Measurements from ENCODE around the gene GRIA1.

GRIA1 gene

DNA sequence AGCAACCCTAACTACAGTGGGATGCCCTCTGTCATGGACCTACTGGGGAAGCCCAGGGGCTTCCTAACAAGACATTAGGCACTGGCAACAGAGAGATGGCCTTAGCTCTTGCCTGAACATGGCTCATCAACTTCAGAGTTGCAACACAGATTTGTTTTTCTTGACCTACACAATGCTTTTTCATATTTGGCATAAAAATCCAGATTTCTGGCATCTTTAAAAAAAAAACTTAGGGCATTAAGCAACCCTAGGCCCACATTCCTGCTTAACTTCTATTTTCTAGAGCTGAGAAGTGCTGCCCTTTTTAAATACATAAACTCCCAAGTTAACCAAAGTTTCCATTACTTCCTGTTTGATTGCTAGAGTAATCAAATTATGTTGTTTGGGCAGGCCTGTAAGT lies 8.0 kb downstream of the GRIA1 start:
- DNase-seq (ENCODE audit: low spot score): no peak

DNA sequence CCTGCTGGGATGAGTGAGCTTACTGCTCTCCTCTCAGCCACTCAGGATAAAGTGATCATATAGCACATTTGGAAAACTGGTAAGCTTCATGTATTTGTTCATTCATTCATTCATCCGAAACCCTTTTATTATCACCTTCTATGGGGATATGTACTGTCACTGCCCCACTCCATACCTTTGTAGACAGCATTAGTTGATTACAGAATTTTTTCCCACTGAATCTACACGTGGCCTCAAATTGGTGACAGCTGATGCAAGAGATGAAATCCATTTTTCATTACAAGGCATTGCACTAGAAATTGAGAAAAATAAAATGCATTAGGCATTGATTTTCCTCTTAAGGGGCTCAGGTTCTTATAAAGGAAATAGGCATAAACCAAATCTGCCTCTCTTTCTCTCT lies 9.7 kb downstream of the GRIA1 start:
- no peak for DNase-seq (ENCODE audit: low spot score)

DNA sequence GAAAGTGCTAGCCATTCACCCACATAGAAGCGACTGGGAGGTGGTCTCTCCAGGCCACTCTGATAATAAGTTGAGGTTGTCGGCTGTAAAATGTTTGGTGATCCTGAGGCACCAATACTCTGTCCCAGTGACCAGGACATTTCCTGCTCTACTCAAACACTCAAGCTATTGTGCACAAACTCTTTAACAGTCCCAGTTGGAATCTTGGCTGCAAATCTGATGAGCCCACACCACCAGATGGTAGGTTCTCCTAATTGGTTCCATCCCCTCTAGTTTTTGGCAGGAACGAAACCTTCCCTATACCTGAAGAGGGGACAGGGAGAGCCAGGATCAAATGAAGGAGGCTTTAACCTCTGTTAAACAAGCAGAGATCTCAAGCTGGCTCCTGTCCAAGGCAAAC lies 14.3 kb downstream of the GRIA1 start:
- DNase-seq (ENCODE audit: low spot score): no peak

DNA sequence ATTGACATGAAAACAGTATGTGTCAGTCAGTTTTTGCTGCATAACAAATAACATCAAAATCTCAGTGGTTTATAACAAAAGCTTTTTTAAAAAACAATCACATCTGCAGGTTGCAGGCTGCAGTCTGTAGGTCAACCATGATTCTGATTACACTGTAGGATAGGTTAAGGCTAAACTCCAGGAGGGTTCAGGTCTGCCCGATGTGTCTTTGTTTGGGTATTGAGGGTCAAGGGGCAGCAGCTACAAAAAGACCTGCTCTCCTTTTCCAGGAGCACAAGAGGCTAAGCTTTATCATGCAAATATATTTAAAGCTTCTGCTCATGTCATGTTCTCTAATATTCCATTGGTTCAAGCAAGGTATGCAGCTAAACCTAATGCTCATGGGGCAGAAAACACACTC lies 18.2 kb downstream of the GRIA1 start:
- DNase-seq (ENCODE audit: low spot score): no peak

DNA sequence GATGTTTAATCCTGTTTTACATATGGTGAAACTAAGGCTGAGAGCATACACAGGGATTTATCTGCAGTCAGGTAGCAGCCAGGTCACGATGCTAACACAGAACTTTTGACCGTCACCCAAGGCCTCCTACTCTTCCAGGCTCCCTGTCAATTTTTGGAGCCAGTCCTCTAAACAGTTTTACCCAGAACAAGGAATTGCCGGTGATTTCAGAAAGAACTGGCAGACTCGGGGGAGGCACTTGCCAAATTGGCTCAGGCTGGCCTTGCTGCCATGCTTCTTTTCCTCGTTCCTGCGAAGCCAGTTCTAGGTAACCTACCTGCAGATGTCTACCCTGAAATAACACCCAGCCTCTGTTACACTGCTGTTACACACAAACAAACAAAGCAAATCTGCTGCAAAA lies 21.2 kb downstream of the GRIA1 start:
- DNase-seq (ENCODE audit: low spot score): no peak

DNA sequence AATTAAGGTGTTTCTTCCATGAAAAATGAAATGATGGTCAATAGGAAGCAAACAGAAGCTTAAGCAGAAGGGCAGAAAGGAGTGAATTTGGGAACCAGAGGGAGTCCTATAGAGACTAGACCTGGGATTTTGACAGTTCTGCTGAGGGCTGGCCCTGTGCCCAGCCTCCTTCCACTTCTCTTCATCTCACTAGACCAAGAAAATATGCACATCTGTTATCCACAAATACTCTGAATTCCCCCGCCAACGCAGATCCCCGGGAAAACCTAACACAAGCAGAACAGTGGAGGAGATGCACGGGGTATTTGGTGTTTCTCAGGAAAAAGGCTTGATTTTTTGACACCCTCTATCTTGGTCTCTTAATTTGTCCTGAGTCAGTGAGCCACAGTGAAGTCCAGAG lies 22.7 kb downstream of the GRIA1 start:
- DNase-seq (ENCODE audit: low spot score): no peak

DNA sequence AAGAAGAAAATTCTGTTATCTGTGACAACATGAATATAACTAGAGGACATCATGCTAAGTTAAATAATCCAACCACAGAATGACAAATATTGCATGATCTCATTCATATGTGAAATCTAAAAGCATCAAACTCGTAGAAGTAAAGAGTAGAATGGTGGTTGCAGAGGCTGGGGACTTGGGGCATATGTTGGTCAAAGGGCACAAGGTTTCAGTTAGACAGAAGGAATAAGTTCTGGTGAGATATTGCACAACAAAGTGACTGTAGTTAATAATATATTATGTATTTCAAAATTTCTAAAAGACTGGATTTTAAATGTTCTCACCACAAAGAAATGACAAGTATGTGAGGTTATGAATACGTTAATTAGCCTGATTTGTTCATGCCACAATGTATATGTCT lies 24.8 kb downstream of the GRIA1 start:
- DNase-seq (ENCODE audit: low spot score): no peak

DNA sequence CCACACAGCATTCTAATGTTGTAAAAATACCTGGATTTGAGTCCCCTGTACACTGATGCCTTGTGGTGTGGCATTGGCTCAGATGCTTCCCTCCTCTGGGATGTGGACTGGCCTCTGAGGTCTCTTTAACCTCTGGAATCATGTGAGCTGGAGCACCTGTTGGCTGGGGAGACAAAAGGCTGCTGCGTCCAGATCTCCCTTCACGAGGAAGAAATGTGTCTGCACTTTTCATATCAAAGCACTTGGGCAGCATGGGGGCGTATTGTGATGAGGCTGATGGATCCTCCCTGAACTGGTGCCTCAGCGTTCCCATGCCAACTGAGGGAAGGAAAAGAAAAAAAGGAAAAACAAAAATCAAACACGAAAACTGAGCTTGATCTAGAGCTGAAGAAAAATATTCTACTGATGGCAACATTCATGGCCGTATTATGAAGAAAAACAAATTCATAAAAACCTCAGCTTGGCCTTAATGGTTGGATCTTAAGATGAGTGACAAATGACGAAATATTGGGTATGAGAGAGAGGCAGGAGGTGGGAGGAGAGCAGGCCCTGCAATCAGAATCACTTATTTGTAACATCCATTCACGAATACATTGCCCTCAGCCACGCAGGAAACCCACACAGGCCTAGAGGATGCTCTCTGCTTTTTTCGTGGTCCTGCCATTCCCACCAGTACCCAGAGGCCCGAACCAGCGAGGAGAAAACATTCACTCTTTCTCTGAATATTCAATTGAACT lies 26.2 kb downstream of the GRIA1 start:
- DNase-seq (ENCODE audit: low spot score): no peak

DNA sequence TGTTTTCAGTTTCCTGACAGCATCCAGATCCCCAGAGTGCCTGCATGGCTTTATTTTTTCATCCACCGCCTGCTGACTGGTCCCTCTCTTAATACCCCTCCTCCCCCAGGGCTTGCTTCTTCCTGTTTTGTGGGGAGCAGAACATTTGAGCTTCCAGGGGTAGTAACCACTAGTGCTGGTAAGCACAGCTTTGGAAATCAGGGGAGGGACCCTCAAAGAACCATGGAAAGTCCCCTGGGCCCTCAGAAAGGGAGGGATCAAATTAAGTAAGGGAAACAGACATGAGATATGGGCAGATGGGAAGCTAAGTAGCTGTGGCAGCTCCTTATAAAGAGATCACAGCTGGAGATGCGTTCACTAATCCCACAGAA lies 26.8 kb downstream of the GRIA1 start:
- DNase-seq (ENCODE audit: low spot score): no peak

DNA sequence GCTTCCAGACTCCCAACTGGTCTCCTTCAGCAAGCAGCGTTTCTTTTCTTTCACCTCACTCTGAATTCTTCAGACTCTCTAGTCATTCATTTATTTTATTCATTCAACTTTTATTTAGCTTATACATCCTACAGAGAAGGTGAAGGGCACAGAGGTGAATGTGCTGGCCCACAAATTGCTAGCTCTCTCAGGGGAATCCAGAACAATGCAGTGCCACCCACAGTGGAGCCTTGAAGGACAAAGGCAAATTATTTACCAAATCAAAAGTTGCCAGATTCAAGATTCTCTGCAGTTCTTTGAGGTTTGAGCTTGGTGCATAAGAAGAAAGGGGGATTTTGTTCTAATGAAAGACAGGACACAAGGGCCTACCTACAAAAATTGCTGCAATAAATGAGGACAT lies 29.7 kb downstream of the GRIA1 start:
- no peak for DNase-seq (ENCODE audit: low spot score)

DNA sequence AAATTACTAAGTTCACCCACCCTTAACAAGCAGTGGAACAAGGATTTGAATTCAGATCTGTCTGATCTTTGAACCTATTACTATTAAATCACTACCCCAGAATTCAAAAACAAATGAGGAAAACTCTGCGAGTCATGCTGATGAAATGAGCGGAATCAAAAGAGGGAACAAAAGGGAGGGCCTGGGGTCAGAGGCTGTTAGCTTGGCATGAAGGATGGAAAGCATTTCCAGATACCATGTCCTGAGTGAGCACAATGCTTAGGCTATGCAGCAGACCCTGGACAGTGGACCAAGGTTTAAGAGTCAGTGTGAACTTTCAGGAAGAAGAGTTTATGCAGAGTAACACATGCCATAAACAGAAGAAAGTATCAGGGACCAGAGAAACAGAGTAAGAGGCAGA lies 30.5 kb downstream of the GRIA1 start:
- no peak for DNase-seq (ENCODE audit: low spot score)

DNA sequence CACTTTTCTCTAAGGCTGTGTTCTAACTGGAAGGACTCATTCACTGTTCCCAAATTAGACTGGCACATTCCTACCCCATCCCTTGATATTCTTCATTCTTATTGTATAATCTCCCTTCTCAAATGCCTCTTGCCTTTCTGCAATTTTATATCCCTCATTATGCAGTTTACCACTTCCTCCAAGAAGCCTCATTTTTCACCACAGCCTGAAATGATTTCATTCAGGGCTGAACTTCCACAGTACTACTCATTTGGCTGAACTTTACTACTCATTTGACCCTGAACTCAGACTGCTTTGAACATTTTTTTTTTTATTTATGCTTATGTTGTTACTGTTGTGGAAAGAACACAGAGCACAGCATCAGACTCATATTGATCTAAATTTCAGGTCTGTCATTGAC lies 32.7 kb downstream of the GRIA1 start:
- DNase-seq (ENCODE audit: low spot score): no peak

DNA sequence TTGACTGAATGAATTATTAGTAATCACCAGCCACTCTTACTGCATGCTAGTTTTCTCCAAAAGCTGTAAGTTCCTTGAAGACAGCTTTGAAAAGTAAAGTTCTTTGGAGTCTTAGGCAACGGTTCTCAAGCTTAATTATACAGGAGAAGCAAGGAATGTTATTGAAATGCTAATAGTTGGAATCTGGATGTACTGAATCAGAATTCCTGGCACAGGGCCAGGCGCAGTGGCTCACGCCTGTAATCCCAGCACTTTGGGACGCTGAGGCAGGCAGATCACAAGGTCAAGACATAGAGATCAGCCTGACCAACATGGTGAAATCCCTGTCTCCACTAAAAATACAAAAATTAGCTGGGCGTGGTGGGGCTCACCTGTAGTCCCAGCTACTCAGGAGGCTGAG lies 33.4 kb downstream of the GRIA1 start:
- no peak for DNase-seq (ENCODE audit: low spot score)

DNA sequence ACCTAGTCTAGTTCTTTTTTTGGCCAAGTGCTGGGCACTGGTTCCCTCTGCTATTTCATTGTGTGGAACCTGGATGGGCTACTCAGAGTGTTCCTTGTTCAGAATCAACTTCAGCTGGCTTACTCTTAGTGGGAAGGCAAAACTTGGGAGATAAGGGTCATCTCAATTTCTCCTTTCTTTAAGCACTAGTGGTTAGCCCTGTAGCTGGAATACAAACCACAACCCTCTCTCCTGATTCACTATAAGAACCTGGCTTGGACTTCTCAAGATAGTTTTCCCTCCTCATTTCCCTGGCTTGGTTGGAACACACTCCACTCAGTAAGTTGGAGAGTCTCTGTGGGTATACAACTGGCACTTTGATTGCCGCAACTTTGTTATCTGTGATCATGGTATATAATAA lies 35.1 kb downstream of the GRIA1 start:
- no peak for DNase-seq (ENCODE audit: low spot score)

DNA sequence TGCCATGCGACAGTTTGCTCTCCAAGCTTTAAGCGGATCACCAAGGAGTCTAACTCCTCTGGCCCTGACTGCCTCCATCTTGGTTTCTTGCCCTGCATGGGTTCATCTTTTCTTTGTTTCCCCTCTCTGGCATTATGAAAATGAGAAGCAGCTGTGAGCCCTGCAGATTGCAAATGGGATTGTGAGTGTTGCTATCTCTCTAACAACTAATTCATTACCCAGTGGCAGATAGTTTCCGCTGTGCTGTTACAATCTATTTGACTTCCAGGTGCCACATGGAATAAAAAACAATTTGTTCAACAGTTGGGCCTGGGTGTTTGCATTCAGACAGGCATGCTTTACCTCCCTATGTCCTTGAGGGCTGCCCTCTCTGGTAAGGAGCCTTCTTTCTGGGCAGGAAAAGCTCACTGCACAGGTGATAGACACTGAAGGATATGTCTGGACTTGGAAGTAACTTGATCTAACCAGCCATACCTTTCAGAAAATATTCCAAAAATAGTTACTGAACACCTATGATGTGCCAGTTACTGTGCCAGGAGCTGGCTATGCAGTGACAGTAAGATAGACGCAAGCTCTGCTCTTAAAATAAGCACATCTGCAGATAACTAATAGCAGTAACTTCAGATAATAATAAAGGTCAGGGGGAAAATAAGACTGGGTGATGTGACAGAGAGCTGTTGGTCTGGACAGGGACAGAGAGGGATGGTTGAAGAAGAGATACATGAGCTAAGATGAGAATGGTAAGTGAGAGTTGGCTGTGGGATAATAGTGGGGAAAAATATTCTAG lies 40.1 kb downstream of the GRIA1 start:
- no peak for DNase-seq (ENCODE audit: low spot score)

DNA sequence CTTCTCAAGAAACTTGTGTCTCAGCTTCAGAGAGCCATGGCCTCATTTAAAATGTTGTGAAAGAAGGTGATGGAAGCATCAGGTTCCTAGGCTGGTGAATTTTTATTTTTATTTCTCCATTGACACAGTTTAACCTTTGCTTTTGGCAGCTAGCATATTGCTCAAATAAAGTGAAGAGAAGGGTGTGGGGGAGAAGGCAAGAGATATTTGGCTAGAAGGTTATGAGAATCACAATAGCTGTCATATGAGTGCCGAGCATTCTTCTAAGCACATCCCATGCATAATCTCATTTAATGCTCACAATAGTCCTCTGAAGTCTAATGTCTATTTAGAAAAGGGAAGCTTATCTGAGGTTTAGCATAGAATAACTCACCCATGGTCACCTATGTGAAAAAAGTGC lies 43.1 kb downstream of the GRIA1 start:
- no peak for DNase-seq (ENCODE audit: low spot score)

DNA sequence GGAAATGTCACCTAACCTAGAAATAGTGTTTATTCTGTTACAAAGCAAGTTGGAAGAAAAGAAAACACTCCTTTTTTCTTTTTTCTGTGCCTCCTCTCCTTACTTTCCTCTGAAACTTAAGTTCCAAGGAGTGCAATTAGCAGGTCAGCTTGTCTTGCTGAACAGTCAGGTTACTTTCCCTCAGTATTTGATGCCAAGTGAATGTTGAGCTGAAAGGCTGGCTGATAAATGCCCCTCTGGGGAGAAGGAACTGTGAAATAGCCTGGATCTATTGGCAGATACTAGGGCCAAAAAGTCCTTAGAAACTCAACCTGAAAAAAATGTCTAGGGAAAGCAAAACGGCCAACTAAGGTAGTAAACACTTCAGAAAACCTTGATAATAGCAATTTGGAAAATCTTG lies 43.6 kb downstream of the GRIA1 start:
- no peak for DNase-seq (ENCODE audit: low spot score)

DNA sequence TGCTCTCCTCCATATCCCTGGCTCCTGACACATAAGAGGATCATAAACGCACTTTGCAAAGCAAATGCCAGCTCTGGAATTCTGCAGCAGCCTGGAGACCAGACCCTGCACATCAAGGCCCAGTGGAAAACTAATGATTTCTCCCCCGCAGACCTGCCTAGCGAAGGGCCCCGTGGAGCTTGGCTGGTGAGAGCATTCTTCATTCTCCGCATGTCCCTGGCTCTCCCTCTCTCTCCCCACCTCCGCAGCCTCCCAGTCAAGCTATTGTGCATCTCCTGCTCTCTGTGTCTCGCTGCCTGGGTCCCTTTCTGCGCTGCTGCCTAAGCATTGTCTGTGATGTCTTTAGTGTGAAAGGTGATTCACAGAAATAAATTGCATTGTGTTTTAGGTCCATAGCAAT lies 46.7 kb downstream of the GRIA1 start:
- DNase-seq (ENCODE audit: low spot score): no peak

DNA sequence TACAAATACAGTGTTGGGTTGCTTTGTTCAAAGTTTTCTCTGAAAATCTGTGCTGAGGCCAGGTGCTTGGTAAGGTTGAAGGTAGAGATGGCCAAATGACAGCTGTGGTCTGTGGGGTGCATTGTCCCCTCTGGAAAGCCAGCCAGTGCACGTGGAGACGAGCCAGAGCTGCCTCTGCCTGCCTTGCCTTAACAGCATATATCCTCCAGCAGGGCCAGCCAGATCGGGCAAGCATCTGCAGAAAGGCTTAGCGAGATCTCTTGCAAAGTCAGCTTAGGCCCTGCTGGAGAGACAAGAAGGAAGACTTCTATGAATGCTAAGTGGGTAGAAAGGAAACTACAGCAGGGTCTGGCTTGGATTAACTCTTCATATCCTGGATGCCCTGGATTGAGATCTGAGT lies 49.5 kb downstream of the GRIA1 start:
- DNase-seq (ENCODE audit: low spot score): no peak

DNA sequence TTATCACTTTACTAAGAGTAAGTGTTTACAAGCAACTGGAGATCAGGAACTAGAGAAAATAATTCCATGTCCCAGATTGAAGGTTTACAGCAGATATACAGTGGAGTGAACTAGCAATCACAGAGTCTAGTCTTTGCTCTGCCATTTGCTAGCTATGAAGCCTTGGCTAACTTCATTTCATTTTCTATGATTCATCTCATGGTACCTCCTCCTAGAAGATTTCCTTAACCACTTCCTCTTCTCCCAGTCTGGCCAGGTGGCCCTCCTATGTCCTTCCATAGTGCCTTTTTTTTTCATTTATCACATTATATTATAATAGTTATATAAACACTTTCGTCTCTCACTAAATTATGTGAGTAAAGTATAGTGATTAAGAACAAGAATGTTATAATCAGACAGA lies 52.1 kb downstream of the GRIA1 start:
- no peak for DNase-seq (ENCODE audit: low spot score)

DNA sequence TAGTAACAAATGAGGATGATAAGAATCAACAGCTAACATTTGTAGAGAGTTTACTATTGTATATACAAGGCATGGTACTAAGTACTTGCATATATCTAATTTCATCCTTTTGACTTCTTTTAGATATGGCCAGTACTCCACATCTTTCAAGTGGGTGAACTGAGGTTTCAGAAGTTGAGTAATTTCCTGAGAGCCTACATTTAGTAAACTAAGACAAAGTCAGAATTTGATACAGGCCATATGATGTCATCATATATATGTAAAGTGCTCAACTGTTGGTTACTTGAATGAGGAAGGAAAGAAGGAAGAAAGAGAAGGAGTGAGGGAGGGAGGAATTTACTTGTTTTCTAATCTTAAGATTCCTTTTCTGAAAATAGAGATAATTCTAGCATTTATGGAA lies 52.8 kb downstream of the GRIA1 start:
- no peak for DNase-seq (ENCODE audit: low spot score)

DNA sequence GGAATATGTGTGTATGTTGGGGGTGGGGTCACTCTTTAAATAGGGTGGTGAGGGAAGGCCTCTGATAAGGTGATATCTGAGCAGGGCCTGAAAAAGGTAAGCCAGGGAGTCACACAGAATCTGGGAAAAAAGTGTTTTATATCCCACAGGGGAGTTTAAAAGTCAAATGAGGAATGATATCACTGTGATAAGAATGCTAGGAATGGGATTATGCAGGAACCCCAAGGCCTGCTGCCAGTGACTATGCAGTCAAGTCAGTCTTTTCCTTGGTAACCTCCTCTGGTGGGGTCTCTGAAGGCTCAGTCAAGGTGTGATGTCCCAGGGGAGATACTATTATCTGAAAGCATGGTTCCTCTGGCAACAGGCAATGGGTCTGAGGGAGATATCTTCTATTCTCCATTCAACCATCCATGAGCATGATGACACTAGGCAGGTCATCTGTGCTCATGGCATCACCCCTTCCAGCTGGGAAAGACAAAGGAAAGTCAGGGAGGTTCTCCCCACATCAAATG lies 53.5 kb downstream of the GRIA1 start:
- no peak for DNase-seq (ENCODE audit: low spot score)

DNA sequence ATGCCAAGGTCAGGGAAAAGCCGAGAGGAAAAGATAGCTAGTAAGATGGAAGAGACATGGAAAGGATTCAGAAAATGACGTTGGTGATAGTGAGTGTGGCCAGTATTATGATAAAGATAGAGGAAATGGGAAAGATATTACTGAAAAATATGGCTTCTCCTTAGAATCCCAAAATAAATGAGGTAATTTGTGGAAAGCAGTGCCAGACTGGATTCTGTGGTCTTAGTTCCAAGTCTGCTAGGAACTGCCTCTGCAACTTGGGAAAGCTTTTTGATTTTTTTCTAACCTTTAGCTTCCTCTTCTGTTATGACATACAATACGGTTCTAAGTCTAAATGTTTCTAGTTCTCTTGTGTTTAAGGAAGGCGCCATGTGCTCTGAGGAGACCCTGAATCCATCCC lies 54.2 kb downstream of the GRIA1 start:
- DNase-seq (ENCODE audit: low spot score): no peak

DNA sequence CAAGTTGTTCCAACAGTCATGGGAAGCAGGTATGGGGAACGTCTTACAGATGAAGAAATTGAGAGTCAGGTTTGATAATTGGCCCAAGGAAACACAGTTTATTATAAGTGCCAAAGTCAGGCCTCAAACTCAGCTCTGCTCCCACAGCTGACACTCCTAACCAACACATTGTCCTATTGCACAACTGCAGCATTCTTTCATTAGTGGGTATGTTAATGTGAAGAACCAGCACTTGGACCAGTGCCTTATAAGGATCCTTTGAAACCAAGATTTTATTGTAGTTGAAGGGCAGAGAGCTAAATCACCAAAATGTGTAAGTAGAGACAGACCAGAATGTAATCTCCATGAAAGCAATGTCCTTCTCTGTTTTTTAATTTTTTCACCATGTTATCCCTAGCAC lies 56.1 kb downstream of the GRIA1 start:
- no peak for DNase-seq (ENCODE audit: low spot score)

Data from globus pallidus (tissue), 1 donor.